ENCODE measurements around the gene SPARCL1. TPM values are rescaled to one million over a fixed set of nuclear protein-coding genes. Genes with fewer than 3 reads are reported as not detected.

The SPARCL1 gene
- polyA plus RNA-seq, 2 of the 4 experiments (the other 2 are of a cell fraction), result not detected

DNA sequence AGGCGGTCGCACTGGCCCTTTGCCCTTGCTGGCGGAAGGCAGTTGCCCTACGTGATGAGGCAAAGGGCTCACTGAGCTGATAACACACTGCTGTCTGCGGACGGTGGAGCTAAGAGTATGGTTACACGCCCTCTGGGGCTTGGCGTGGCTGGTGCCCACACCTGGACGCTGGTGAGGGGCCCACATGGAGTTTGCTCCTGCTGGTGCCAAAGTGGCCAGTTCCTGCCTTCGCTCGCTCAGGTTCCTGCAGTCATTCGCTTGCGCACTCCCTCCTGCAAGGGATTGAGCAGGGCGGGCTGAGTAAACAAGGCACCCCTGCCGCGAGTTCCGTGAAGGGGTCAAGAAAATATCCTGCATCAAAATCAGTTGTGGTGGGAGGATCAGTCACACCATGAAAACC lies 18.4 kb downstream of the SPARCL1 start:
- Histone ChIP-seq H3K9me3 (no peaks in the 10 kb centered on the region), H3K4me2 (no peak overlapping the region), H3K27ac (no peak overlapping the region), H3K4me3 (no peak overlapping the region), H3K4me1 (no peaks in the 10 kb centered on the region)
- ChIA-PET POLR2A (no interaction called here), CTCF (no interaction called here)
- no peak for TF ChIP-seq EP300 (IDR thresholded peaks at IDR 0.05)
- TF ChIP-seq FOSL2 (IDR thresholded peaks at IDR 0.05), result no peak
- no peak for TF ChIP-seq FOSL2 (CRISPR knock-in tag; IDR thresholded peaks at IDR 0.05)
- TF ChIP-seq PHF8 (IDR thresholded peaks at IDR 0.05; ENCODE audit: borderline replicate concordance, low read depth), result no peak
- TF ChIP-seq NR3C1 (IDR thresholded peaks at IDR 0.05), result no peak
- DNase-seq (ENCODE audit: low read depth in 1 of 2, low spot score in 1 of 2) (no peak), FAIRE-seq (no peak), ATAC-seq (no peak)
- WGBS (ENCODE audit: missing lambda C conversion rate), result 94% methylated on average over 13 of the region's 17 CpGs

DNA sequence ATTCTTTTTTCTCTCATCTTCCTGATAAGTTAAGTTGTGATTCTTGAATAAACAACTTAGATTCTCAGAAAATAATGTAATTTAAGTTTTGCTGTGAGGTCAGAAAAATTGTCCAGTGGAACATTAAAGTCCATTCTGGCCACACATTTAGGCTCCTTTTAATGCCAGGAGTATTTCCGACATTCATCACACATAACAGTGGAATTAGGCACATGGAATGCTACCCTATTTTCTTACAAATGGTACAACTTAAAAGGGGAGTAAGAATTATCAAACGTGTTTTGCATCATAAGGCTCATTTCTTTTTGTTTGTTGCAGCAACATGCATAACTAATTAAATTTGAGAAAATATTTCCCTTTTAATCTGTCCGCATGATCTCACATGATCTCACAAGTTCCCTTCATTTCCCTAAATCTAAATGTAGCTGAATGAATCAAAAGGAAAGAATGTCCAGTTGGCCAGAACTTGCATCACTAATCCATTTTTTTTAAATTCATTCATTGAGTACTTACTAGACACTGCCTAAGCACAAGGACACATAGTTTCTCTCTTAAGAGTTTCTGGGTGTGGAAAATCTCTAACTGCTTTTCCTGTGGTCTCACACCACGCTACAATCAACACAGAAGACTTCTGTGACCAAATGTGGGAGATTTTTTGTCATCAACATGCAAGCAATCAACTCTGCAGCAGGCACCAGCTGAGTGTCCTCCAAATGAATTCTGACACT lies 22.0 kb downstream of the SPARCL1 start:
- Histone ChIP-seq H3K9me3 (no peaks in the 10 kb centered on the region), H3K4me3 (no peak overlapping the region), H3K4me1 (no peaks in the 10 kb centered on the region), H3K4me2 (no peak overlapping the region), H3K27ac (no peak overlapping the region)
- CTCF ChIA-PET, result no interaction called here
- POLR2A ChIA-PET, result no interaction called here
- ATAC-seq (no peak), DNase-seq (ENCODE audit: low read depth in 1 of 2, low spot score in 1 of 2) (no peak), FAIRE-seq (no peak)
- no peak for TF ChIP-seq RAD21 (conservative IDR thresholded peaks at IDR 0.05 in 1 of 2, IDR thresholded peaks at IDR 0.05 in 1 of 2)
- TF ChIP-seq, protein P1, sequence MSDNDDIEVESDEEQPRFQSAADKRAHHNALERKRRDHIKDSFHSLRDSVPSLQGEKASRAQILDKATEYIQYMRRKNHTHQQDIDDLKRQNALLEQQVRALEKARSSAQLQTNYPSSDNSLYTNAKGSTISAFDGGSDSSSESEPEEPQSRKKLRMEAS (IDR thresholded peaks at IDR 0.05), result no peak
- TF ChIP-seq, protein P2, sequence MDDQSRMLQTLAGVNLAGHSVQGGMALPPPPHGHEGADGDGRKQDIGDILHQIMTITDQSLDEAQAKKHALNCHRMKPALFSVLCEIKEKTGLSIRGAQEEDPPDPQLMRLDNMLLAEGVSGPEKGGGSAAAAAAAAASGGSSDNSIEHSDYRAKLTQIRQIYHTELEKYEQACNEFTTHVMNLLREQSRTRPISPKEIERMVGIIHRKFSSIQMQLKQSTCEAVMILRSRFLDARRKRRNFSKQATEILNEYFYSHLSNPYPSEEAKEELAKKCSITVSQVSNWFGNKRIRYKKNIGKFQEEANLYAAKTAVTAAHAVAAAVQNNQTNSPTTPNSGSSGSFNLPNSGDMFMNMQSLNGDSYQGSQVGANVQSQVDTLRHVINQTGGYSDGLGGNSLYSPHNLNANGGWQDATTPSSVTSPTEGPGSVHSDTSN (IDR thresholded peaks at IDR 0.05), result no peak
- no peak for TF ChIP-seq HDAC2 (IDR thresholded peaks at IDR 0.05)
- TF ChIP-seq ZSCAN20 (CRISPR knock-in tag; IDR thresholded peaks at IDR 0.05), result no peak
- no peak for TF ChIP-seq TP53 (CRISPR knock-in tag; IDR thresholded peaks at IDR 0.05)
- TF ChIP-seq, protein P3, sequence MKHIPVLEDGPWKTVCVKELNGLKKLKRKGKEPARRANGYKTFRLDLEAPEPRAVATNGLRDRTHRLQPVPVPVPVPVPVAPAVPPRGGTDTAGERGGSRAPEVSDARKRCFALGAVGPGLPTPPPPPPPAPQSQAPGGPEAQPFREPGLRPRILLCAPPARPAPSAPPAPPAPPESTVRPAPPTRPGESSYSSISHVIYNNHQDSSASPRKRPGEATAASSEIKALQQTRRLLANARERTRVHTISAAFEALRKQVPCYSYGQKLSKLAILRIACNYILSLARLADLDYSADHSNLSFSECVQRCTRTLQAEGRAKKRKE (CRISPR knock-in tag; IDR thresholded peaks at IDR 0.05; ENCODE audit: low read depth), result no peak
- no peak for TF ChIP-seq GATA3 (IDR thresholded peaks at IDR 0.05; ENCODE audit: borderline replicate concordance)
- TF ChIP-seq RARB (CRISPR knock-in tag; IDR thresholded peaks at IDR 0.05), result no peak
- no peak for TF ChIP-seq HOXA7 (CRISPR knock-in tag; IDR thresholded peaks at IDR 0.05)
- TF ChIP-seq CBX2 (IDR thresholded peaks at IDR 0.05; ENCODE audit: borderline replicate concordance, low read depth), result no peak
- TF ChIP-seq NPAS2 (CRISPR knock-in tag; IDR thresholded peaks at IDR 0.05; ENCODE audit: borderline replicate concordance), result no peak
- TF ChIP-seq FOSL2 (IDR thresholded peaks at IDR 0.05), result no peak
- TF ChIP-seq FOSL2 (CRISPR knock-in tag; IDR thresholded peaks at IDR 0.05), result no peak
- TF ChIP-seq BHLHE40 (IDR thresholded peaks at IDR 0.05; ENCODE audit: low read depth, low read length), result no peak
- TF ChIP-seq HOXB13 (CRISPR knock-in tag; IDR thresholded peaks at IDR 0.05; ENCODE audit: low read depth), result no peak
- TF ChIP-seq ZNF302 (CRISPR knock-in tag; IDR thresholded peaks at IDR 0.05), result no peak
- TF ChIP-seq, protein P4, sequence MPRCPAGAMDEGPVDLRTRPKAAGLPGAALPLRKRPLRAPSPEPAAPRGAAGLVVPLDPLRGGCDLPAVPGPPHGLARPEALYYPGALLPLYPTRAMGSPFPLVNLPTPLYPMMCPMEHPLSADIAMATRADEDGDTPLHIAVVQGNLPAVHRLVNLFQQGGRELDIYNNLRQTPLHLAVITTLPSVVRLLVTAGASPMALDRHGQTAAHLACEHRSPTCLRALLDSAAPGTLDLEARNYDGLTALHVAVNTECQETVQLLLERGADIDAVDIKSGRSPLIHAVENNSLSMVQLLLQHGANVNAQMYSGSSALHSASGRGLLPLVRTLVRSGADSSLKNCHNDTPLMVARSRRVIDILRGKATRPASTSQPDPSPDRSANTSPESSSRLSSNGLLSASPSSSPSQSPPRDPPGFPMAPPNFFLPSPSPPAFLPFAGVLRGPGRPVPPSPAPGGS (IDR thresholded peaks at IDR 0.05), result no peak
- TF ChIP-seq RFX5 (IDR thresholded peaks at IDR 0.05), result no peak
- TF ChIP-seq, protein P5, sequence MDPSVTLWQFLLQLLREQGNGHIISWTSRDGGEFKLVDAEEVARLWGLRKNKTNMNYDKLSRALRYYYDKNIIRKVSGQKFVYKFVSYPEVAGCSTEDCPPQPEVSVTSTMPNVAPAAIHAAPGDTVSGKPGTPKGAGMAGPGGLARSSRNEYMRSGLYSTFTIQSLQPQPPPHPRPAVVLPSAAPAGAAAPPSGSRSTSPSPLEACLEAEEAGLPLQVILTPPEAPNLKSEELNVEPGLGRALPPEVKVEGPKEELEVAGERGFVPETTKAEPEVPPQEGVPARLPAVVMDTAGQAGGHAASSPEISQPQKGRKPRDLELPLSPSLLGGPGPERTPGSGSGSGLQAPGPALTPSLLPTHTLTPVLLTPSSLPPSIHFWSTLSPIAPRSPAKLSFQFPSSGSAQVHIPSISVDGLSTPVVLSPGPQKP (IDR thresholded peaks at IDR 0.05; ENCODE audit: low read depth, low read length), result no peak
- TF ChIP-seq MYC (IDR thresholded peaks at IDR 0.05; ENCODE audit: borderline replicate concordance, low read length), result no peak
- 46% methylated on average over 4 of the region's 4 CpGs for WGBS (ENCODE audit: missing lambda C conversion rate)

All from A549 (cell line).